Iris pigment epithelial cell (primary cell): ENCODE data around the gene CMBL.

ENCODE experiments used
- DNase-seq: peaks from one replicate; pipeline ENCODE4 v3.0.0-alpha.2; 2011; ENCODE audit warnings: low read depth

Gene CMBL

GRCh38 chr5:10310066-10310779 is 2.5 kb upstream of the CMBL start:
- peak; percentile 54 for DNase-seq

- no peak for DNase-seq
Measured at GRCh38 chr5:10308844-10309243, 1.1 kb upstream of the CMBL start.

- no peak for DNase-seq
Measured at GRCh38 chr5:10306806-10307205, 896 bp downstream of the CMBL start.

- no peak for DNase-seq
Measured at GRCh38 chr5:10306114-10306513, 1.6 kb downstream of the CMBL start.

- DNase-seq, result no peak
Measured at GRCh38 chr5:10304932-10305331, 2.8 kb downstream of the CMBL start.

GRCh38 chr5:10303699-10304170 is 4.0 kb downstream of the CMBL start:
- DNase-seq, result no peak

GRCh38 chr5:10303201-10303600 is 4.5 kb downstream of the CMBL start:
- DNase-seq, result no peak

GRCh38 chr5:10301842-10302610 is 5.7 kb downstream of the CMBL start:
- DNase-seq, result no peak

GRCh38 chr5:10301266-10301665 is 6.4 kb downstream of the CMBL start:
- no peak for DNase-seq

- no peak for DNase-seq
Measured at GRCh38 chr5:10300246-10300645, 7.5 kb downstream of the CMBL start.

GRCh38 chr5:10297646-10298204 is 10.0 kb downstream of the CMBL start:
- no peak for DNase-seq

GRCh38 chr5:10295619-10296326 is 11.9 kb downstream of the CMBL start:
- DNase-seq, result peak; percentile 73

GRCh38 chr5:10293907-10294662 is 13.6 kb downstream of the CMBL start:
- DNase-seq, result no peak

- DNase-seq, result no peak
Measured at GRCh38 chr5:10291692-10292339, 15.9 kb downstream of the CMBL start.

- no peak for DNase-seq
Measured at GRCh38 chr5:10290438-10290837, 17.3 kb downstream of the CMBL start.

- DNase-seq, result no peak
Measured at GRCh38 chr5:10289991-10290390, 17.7 kb downstream of the CMBL start.

- no peak for DNase-seq
Measured at GRCh38 chr5:10289353-10289752, 18.3 kb downstream of the CMBL start.

- DNase-seq, result no peak
Measured at GRCh38 chr5:10288592-10289219, 19.0 kb downstream of the CMBL start.

GRCh38 chr5:10286862-10287227 is 20.9 kb downstream of the CMBL start:
- DNase-seq, result no peak

- no peak for DNase-seq
Measured at GRCh38 chr5:10286162-10286861, 21.4 kb downstream of the CMBL start.
